Fibroblast of lung (primary cell): ENCODE measurements around the gene PIK3CB.

Experiments used
- CTCF ChIP-seq, 2 donors: IDR thresholded peaks in 1 of 2; conservative IDR thresholded peaks in 1 of 2; 1 replicate in 1 of 2; 2 replicates in 1 of 2; pipeline ENCODE4 v1.5.1; 2011 to 2012; ENCODE audit warnings: low read length in 2 of 2, control low read depth in 1 of 2, inconsistent platforms in 1 of 2, low read depth in 1 of 2, mild to moderate bottlenecking in 1 of 2
- EZH2 ChIP-seq: IDR thresholded peaks from 2 replicates; pipeline ENCODE4 v1.5.1; 2012; ENCODE audit warnings: low read length, control low read depth, mild to moderate bottlenecking; ENCODE audit errors: missing control alignments

GRCh38 chr3:138834596-138835396 lies at the start of gene PIK3CB:
- no peak for TF ChIP-seq CTCF (conservative IDR thresholded peaks at IDR 0.05 in 1 of 2, IDR thresholded peaks at IDR 0.05 in 1 of 2; ENCODE audit: low read depth in 1 of 2, low read length in 2 of 2)
- no peak for TF ChIP-seq EZH2
